ENCODE results near the gene AEN.

- TF ChIP-seq CTCF (IDR thresholded peaks at IDR 0.05) (no peak), POLR2AphosphoS5 (IDR thresholded peaks at IDR 0.05; ENCODE audit: insufficient read depth in 1 of 2, low read depth in 1 of 2) (no peak), POLR2A (IDR thresholded peaks at IDR 0.05) (no peak)
Observed at GRCh38 chr15:88608607-88609181, 12.4 kb upstream of the AEN start.
